ENCODE results near the gene TRIML2. TPM values are rescaled to one million over a fixed set of nuclear protein-coding genes. Genes with fewer than 3 reads are reported as not detected.
"Not testable (repeated sequence)": the region's sequence is repeated elsewhere in the genome, so short reads cannot be mapped to it uniquely, and the experiment has no call there.

The TRIML2 gene
- total RNA-seq, 4 donors from 2014 or later = not detected

DNA sequence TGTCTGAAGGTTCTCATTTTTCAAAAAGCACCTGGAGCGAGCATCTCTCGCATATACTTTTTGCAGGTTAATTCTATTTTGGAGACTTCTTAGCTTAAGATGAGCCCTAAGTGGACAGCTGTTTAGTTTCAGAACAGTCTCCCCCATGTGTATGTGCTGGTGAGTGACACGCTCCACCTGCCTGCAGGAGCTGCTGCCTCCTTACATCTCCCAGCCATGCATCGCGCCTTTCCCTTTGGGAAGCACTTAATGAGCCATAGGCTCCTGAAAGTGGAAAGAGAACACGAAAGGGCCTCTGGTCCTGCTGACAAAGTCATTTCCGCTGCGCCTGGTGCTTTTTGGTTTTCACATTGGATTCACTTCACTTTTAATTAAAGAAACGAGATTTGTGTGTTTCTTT lies 56.1 kb downstream of the TRIML2 start:
- 82 to 86% methylated on average over 9 of the region's 9 CpGs for WGBS, 2 donors
- intact Hi-C loops (cut with DNase I; ENCODE audit: low total_unique reads) = no loop called here
- no peak for TF ChIP-seq POLR2A (IDR thresholded peaks at IDR 0.05)
- TF ChIP-seq, protein P1, sequence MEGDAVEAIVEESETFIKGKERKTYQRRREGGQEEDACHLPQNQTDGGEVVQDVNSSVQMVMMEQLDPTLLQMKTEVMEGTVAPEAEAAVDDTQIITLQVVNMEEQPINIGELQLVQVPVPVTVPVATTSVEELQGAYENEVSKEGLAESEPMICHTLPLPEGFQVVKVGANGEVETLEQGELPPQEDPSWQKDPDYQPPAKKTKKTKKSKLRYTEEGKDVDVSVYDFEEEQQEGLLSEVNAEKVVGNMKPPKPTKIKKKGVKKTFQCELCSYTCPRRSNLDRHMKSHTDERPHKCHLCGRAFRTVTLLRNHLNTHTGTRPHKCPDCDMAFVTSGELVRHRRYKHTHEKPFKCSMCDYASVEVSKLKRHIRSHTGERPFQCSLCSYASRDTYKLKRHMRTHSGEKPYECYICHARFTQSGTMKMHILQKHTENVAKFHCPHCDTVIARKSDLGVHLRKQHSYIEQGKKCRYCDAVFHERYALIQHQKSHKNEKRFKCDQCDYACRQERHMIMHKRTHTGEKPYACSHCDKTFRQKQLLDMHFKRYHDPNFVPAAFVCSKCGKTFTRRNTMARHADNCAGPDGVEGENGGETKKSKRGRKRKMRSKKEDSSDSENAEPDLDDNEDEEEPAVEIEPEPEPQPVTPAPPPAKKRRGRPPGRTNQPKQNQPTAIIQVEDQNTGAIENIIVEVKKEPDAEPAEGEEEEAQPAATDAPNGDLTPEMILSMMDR (IDR thresholded peaks at IDR 0.05) = no peak
- no peak overlapping the region for H3K4me3 ChIP-seq (ENCODE audit: low read depth, poor library complexity, severe bottlenecking)
- DNase-seq (ENCODE audit: low spot score in 2 of 2) = no peak

DNA sequence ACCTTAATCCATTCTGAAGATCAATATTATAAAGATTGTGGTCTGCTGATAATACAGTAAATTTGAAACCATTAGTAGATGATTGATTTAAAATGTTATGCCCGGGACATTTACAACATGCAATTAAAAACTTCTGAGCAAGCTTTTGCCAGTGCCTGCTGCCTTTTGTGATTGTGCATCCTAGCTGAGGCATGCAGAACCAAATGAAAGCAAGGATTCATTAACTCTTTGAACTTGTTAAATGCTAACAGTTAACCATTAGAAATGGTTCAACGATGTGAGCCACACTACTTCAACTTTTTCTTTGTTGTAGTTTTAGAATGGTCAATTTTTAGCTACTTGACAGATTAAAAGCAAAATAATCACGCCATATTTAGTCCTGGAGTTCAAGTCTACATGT lies 62.7 kb downstream of the TRIML2 start:
- H3K4me3 ChIP-seq (ENCODE audit: low read depth, poor library complexity, severe bottlenecking) = no peak overlapping the region
- no peak for DNase-seq (ENCODE audit: low spot score in 2 of 2)
- TF ChIP-seq POLR2A (IDR thresholded peaks at IDR 0.05) = no peak
- TF ChIP-seq, protein P1 (IDR thresholded peaks at IDR 0.05) = no peak
- 52 to 54% methylated on average over 3 of the region's 3 CpGs for WGBS, 2 donors
- intact Hi-C loops (cut with DNase I; ENCODE audit: low total_unique reads) = no loop called here

DNA sequence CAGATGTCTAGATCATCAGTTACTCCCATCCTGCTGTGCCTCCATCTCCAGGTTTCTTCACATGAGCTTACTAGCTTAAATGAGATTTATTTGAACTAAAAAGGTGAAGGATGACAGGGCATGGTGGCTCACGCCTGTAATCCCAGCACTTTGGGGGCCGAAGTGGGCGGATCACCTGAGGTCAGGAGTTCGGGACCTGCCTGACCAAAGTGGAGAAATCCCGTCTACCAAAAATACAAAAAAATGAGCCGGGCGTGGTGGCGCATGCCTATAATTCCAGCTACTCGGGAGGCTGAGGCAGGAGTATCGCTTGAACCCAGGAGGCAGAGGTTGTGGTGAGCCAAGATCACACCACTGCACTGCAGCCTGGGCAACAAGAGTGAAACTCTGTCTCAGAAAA lies 63.9 kb downstream of the TRIML2 start:
- intact Hi-C loops (cut with DNase I; ENCODE audit: low total_unique reads); DNase-seq (ENCODE audit: low spot score in 2 of 2): not testable (repeated sequence)
- 90% methylated on average over 10 of the region's 10 CpGs for WGBS, 2 donors

DNA sequence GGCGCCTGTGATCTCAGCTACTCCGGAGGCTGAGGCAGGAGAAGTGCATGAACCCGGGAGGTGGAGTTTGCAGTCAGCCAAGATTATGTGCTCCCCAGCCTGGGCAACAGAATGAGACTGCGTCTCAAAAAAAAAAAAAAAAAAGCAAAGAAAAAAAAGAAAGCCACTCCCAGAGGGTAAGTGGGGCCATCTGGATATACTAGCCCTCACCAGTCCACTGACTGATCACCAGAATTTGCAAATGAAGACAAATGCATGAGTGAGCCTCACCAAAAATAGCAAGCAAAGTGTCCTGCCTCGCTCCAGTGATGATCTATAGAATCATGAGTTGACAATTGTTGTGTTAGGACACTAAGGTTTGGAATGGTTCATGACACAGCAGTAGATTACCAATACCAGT lies 66.2 kb downstream of the TRIML2 start:
- no peak for DNase-seq (ENCODE audit: low spot score in 2 of 2)
- TF ChIP-seq, protein P1 (IDR thresholded peaks at IDR 0.05) = no peak
- no peak for TF ChIP-seq POLR2A (IDR thresholded peaks at IDR 0.05)
- no peak overlapping the region for H3K4me3 ChIP-seq (ENCODE audit: low read depth, poor library complexity, severe bottlenecking)
- intact Hi-C loops (cut with DNase I; ENCODE audit: low total_unique reads) = no loop called here
- WGBS, 2 donors = 87 to 89% methylated on average over 5 of the region's 5 CpGs

More for the DNA sequence above, 63.9 kb downstream of the TRIML2 start:
- H3K4me3 ChIP-seq (ENCODE audit: low read depth, poor library complexity, severe bottlenecking) = not testable (repeated sequence)

DNA sequence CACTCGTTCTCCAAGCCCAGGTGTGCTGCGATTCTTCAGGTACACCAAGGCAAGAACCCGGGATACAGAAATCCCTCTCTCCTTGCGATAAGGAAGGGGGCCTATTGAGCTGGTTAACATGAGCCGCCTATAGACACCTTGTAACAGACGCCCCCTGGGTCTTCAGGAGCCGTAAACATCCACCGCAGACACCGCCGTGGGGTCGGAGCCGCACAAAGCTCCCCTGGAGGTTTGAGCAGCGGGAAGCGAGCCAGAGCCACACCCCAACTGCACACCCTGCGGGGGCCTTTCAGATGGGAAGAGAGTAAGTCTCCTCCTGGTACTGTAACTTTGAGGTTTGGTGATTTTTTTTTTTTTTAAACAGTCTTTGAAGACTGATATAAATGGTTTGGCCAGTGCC lies 67.2 kb downstream of the TRIML2 start:
- WGBS, 2 donors = 43 to 64% methylated on average over 13 to 15 of the region's 15 CpGs
- no peak overlapping the region for H3K4me3 ChIP-seq (ENCODE audit: low read depth, poor library complexity, severe bottlenecking)
- TF ChIP-seq POLR2A (IDR thresholded peaks at IDR 0.05) = no peak
- TF ChIP-seq, protein P1 (IDR thresholded peaks at IDR 0.05) = no peak
- intact Hi-C loops (cut with DNase I; ENCODE audit: low total_unique reads) = no loop called here
- DNase-seq (ENCODE audit: low spot score in 2 of 2) = no peak

DNA sequence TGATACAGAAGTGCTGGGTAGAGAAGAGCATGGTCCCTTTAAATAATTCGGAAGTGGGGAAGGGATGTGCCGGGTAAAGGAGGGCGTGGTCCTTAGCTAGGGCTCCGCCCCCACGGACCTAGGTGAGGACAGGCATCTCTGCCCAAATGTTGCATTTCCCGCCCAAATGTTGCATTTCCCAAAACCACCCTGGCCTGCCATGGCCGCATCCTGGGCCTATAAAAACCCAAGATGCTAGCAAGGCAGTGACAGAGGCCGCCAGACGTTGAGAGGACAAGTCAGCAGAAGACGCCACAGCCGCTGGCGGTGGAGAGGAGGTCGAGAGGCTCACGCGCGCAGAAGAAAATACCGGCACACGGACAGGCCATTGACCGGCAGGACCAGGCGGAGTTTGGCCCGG lies 67.7 kb downstream of the TRIML2 start:
- no peak for DNase-seq (ENCODE audit: low spot score in 2 of 2)
- 87 to 91% methylated on average over 21 of the region's 21 CpGs for WGBS, 2 donors
- no peak overlapping the region for H3K4me3 ChIP-seq (ENCODE audit: low read depth, poor library complexity, severe bottlenecking)
- no peak for TF ChIP-seq POLR2A (IDR thresholded peaks at IDR 0.05)
- TF ChIP-seq, protein P1 (IDR thresholded peaks at IDR 0.05) = no peak
- intact Hi-C loops (cut with DNase I; ENCODE audit: low total_unique reads) = no loop called here

Other genes starting within 250 kb of the TRIML2 start
- gene ZFP42, start 113.8 kb downstream of the TRIML2 start, total RNA-seq = not detected
- not detected for gene TRIML1, start 29.8 kb upstream of the TRIML2 start, total RNA-seq